NT2/D1 (cell line): Measurements from ENCODE around the gene CD14.
A peak's percentile ranks its signal among the peaks of the same experiment; 100 is the strongest.
"Not testable (repeated sequence)": the region's sequence is repeated elsewhere in the genome, so short reads cannot be mapped to it uniquely, and the experiment has no call there.

ENCODE experiments used
- DNase-seq: peaks from one replicate; pipeline ENCODE4 v3.0.0-alpha.2; 2011; ENCODE audit warnings: low read depth, low spot score
- H3K27me3 ChIP-seq: 2 replicates; pipeline ENCODE4 v1.6.0; 2011; ENCODE audit warnings: mild to moderate bottlenecking; ENCODE audit not compliant: insufficient read length, insufficient read depth
- H3K36me3 ChIP-seq: 2 replicates; pipeline ENCODE4 v1.6.1; 2011; ENCODE audit warnings: mild to moderate bottlenecking, low read length, mixed read lengths; ENCODE audit not compliant: insufficient read depth, insufficient read length
- H3K4me1 ChIP-seq: 2 replicates; pipeline ENCODE4 v1.5.1; 2011; ENCODE audit not compliant: insufficient read depth, insufficient read length
- H3K4me3 ChIP-seq: 2 replicates; pipeline ENCODE4 v1.5.1; 2011; ENCODE audit warnings: low read depth; ENCODE audit not compliant: insufficient read length
- H3K9ac ChIP-seq: 2 replicates; pipeline ENCODE4 v1.6.0; 2011; ENCODE audit warnings: low read depth; ENCODE audit not compliant: insufficient read length
- H3K9me3 ChIP-seq: 2 replicates; pipeline ENCODE4 v1.5.1; 2011; ENCODE audit warnings: mild to moderate bottlenecking, low read length; ENCODE audit not compliant: insufficient read depth
- SUZ12 ChIP-seq: IDR thresholded peaks from 2 replicates; pipeline ENCODE4 v1.6.1; 2011; ENCODE audit not compliant: insufficient read length, insufficient read depth; ENCODE audit errors: extremely low read depth
- YY1 ChIP-seq: IDR thresholded peaks from 2 replicates; pipeline ENCODE4 v1.6.1; 2011; ENCODE audit not compliant: insufficient read length, insufficient read depth
- ZNF274 ChIP-seq: IDR thresholded peaks from 2 replicates; pipeline ENCODE4 v1.6.1; 2011; ENCODE audit warnings: mild to moderate bottlenecking, low read depth, low read length

Gene CD14

GRCh38 chr5:140671472-140672125, 38.6 kb upstream of the CD14 start:
- Histone ChIP-seq H3K4me3 (no peak overlapping the region), H3K9ac (no peak overlapping the region), H3K27me3 (no peaks in the 10 kb centered on the region), H3K36me3 (peaks cover 90% of the 10 kb centered on the region), H3K9me3 (no peaks in the 10 kb centered on the region), H3K4me1 (no peaks in the 10 kb centered on the region)
- TF ChIP-seq YY1 (no peak), SUZ12 (no peak), ZNF274 (no peak)
- no peak for DNase-seq

DNA sequence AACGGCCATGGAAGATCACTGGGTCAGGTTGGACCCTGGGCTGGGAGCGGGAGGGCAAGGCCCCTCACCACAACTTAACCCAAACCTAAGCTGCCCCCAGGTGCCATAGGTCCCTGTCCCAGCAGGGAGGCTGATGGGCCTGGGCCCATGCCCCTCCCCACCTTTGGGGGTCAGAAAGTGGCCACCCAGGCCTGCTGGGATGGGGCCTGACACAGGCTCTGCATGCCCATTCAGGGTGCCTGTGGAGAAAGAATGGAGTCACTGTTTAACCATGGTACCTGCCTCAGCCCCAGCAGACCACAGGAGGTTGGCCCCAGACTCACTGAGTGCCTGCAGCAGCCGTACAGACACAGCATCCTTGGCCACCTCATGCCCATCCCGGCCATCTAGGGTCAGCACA, 38.1 kb upstream of the CD14 start:
- peaks cover 86% of the 10 kb centered on the region for H3K36me3 ChIP-seq
- H3K9ac ChIP-seq, DNase-seq, H3K27me3 ChIP-seq, H3K4me1 ChIP-seq, H3K9me3 ChIP-seq, H3K4me3 ChIP-seq: not testable (repeated sequence)

DNA sequence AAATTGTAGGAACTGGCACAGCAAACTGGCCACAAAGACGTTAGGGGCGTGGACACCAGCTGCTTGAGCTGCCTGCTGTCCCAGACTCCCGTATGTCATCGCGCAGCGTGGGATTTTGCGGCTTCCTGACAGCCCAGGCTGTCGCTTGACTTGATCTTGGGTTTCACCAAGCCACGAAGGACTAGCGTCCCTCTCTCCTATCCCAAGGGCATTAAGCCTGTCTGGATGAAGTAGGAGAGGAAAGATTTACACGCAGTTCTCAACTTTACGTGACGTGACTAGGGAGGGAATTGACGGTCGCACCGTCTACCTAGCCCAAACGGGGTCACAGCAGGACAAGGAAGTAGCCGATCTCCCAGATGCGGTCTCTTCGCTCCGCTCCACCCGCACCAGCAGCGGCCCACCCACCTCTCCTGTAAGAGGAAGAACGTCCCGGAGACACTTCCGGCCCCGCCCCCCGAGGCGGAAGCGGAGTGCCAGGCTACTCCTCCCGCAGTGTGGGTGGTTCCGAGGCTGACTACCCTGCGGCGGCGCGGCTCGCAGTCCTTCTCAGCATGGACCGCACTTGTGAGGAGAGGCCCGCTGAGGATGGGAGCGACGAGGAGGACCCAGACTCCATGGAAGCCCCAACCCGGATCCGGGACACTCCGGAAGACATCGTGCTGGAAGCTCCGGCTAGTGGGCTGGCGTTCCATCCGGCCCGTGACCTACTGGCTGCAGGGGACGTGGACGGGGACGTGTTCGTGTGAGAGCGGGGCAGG, 31.6 kb upstream of the CD14 start, which contains the start of gene WDR55:
WDR55 (plus strand) TSS at position 546 of the 761 bp plus-strand sequence; CDS start at position 555, 9 bp downstream.
- Histone ChIP-seq H3K9ac (peak within 1 kb of the TSS; percentile 92), H3K9me3 (no peaks in the 10 kb centered on the region), H3K27me3 (no peaks in the 10 kb centered on the region), H3K4me3 (peak within 1 kb of the TSS; percentile 93), H3K36me3 (peaks cover 69% of the 10 kb centered on the region), H3K4me1 (peaks cover 3% of the 10 kb centered on the region)
- no peak for TF ChIP-seq YY1
- TF ChIP-seq SUZ12 = no peak
- TF ChIP-seq ZNF274 = no peak
- peak; percentile 63 for DNase-seq

DNA sequence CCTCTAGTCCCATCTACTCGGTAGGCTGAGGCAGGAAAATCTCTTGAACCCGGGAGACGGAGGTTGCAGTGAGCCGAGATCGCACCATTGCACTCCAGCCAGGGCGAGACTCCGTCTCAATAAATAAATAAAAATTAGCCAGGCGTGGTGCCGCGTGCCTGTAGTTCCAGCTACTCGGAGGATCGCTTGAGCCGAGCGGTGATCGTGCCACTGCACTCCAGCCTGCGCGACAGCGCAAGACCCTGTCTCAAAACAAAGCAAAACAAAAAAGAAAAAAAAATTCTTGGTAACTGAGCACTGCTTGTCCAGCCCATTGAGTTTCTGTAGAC, 31.0 kb upstream of the CD14 start:
- DNase-seq = no peak
- TF ChIP-seq YY1 (no peak), ZNF274 (no peak), SUZ12 (no peak)
- Histone ChIP-seq H3K27me3 (no peaks in the 10 kb centered on the region), H3K4me1 (peaks cover 3% of the 10 kb centered on the region), H3K9me3 (no peaks in the 10 kb centered on the region), H3K4me3 (peak overlapping the region; percentile 93), H3K36me3 (peaks cover 69% of the 10 kb centered on the region), H3K9ac (peak overlapping the region; percentile 92)

DNA sequence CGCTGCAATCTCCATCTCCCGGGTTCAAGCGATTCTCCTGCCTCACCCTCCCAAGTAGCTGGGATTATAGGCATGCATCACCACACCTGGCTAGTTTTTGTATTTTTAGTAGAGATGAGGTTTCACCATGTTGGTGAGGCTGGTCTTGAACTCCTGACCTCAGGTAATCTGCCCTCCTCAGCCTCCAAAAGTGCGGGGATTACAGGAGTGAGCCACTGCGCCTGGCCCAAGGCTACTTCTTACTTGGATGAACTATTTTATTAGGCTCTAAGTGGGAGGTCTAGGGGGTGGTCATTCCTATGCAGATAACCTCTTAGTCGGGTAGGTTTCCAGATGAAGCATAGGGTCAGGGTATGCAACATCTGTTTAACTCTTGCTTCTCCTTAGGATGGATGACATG, 27.4 kb upstream of the CD14 start:
- H3K4me3 ChIP-seq, H3K9ac ChIP-seq, H3K9me3 ChIP-seq, H3K4me1 ChIP-seq, H3K27me3 ChIP-seq, DNase-seq: not testable (repeated sequence)
- peaks cover 70% of the 10 kb centered on the region for H3K36me3 ChIP-seq

GRCh38 chr5:140658870-140659269, 25.9 kb upstream of the CD14 start:
- TF ChIP-seq YY1 = no peak
- no peak for TF ChIP-seq ZNF274
- TF ChIP-seq SUZ12 = no peak
- no peak overlapping the region for H3K9ac ChIP-seq
- DNase-seq = no peak
- no peaks in the 10 kb centered on the region for H3K27me3 ChIP-seq
- peaks cover 83% of the 10 kb centered on the region for H3K36me3 ChIP-seq
- no peaks in the 10 kb centered on the region for H3K9me3 ChIP-seq
- H3K4me3 ChIP-seq = no peak overlapping the region
- no peaks in the 10 kb centered on the region for H3K4me1 ChIP-seq

DNA sequence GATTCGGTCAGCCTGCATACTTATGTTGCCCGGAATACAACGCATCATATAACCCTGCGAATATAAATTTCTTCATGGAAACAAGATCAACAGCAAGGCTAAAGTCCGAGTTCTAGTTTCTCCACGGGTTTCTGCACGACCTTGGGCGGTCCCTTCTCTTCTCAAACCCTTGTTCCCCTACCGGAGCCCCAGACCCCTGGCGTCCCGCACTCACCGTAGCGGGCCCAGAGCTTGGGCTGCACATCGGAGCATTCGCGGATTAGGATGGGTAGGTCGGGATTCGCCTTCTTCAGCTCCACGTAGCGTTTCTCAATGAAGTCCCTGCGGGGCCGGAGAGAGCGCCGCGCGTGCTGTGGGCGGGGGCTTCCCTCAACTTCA, 14.1 kb upstream of the CD14 start:
- Histone ChIP-seq H3K36me3 (peaks cover 61% of the 10 kb centered on the region), H3K27me3 (no peaks in the 10 kb centered on the region)

GRCh38 chr5:140642718-140643117, 9.7 kb upstream of the CD14 start:
- Histone ChIP-seq H3K4me3 (no peak overlapping the region), H3K36me3 (peaks cover 43% of the 10 kb centered on the region), H3K9me3 (no peaks in the 10 kb centered on the region), H3K4me1 (no peaks in the 10 kb centered on the region), H3K9ac (no peak overlapping the region), H3K27me3 (no peaks in the 10 kb centered on the region)
- no peak for TF ChIP-seq ZNF274
- no peak for TF ChIP-seq SUZ12
- TF ChIP-seq YY1 = no peak
- DNase-seq = no peak

More for the DNA sequence above, 14.1 kb upstream of the CD14 start:
- H3K4me3 ChIP-seq = peak overlapping the region; percentile 71
- DNase-seq = no peak
- TF ChIP-seq ZNF274 (no peak), SUZ12 (no peak), YY1 (no peak)
- peak overlapping the region; percentile 92 for H3K9ac ChIP-seq
- H3K9me3 ChIP-seq = no peaks in the 10 kb centered on the region
- no peaks in the 10 kb centered on the region for H3K4me1 ChIP-seq
